Tibial nerve (tissue), 4 donors: ENCODE measurements around the gene IL1R2. TPM values are rescaled to one million over a fixed set of nuclear protein-coding genes. Genes with fewer than 3 reads are reported as not detected.

Experiments
- DNase-seq, 2 donors: peaks; one replicate each; pipeline ENCODE4 v3.0.0-alpha.2; 2019; ENCODE audit warnings: low spot score in 2 of 2
- H3K27ac ChIP-seq, 4 donors: fragments of 200-600 bp; sonication (generic) in 3 of 4; one replicate each; pipeline ENCODE4 v1.5.1; 2017 to 2019; ENCODE audit warnings: mild to moderate bottlenecking in 1 of 4
- H3K27me3 ChIP-seq, 2 donors: fragments of 200-600 bp; sonication (generic) in 1 of 2; one replicate each; pipeline versions ENCODE4 v1.5.1 to v1.6.0; 2017 to 2019
- H3K36me3 ChIP-seq, 3 donors: fragments of 200-600 bp; sonication (generic); one replicate each; pipeline ENCODE4 v1.5.1; 2018 to 2019
- H3K4me1 ChIP-seq, 4 donors: fragments of 200-600 bp; sonication (generic) in 3 of 4; one replicate each; pipeline ENCODE4 v1.5.1; 2017 to 2019
- H3K4me3 ChIP-seq, 4 donors: fragments of 200-600 bp; sonication (generic) in 3 of 4; one replicate each; pipeline ENCODE4 v1.5.1; 2017 to 2019; ENCODE audit warnings: mild to moderate bottlenecking in 1 of 4, moderate library complexity in 1 of 4
- H3K9me3 ChIP-seq, 4 donors: fragments of 200-600 bp; sonication (generic) in 3 of 4; one replicate each; pipeline ENCODE4 v1.5.1; 2017 to 2019
- CTCF ChIP-seq, 5 experiments: fragments of 200-600 bp in 3 of 5; fragments of 450-650 bp in 2 of 5; sonication (generic) in 3 of 5; IDR thresholded peaks; one replicate each; pipeline ENCODE4 v1.5.1; 2016 to 2019; ENCODE audit warnings: antibody characterized with exemption in 5 of 5, mild to moderate bottlenecking in 3 of 5, moderate library complexity in 2 of 5
- EP300 ChIP-seq, 2 donors: sonication (generic); formaldehyde crosslinking; IDR thresholded peaks; one replicate each; pipeline ENCODE4 v1.6.1; 2017; ENCODE audit warnings: antibody characterized with exemption in 2 of 2, mild to moderate bottlenecking in 1 of 2
- POLR2A ChIP-seq, 2 donors: fragments of 450-650 bp; IDR thresholded peaks; one replicate each; pipeline ENCODE4 v1.6.1; 2017; ENCODE audit warnings: antibody characterized with exemption in 2 of 2, mild to moderate bottlenecking in 2 of 2, moderate library complexity in 2 of 2
- WGBS, 2 donors: methylation state at CpG; one replicate each; pipeline ENCODE4 v1.1.5; 2018; 5-methylcytosine and 5-hydroxymethylcytosine counted together
- total RNA-seq, 4 donors: library from RNA; depleted of rRNA; stranded (reverse); fragments of >200 nt; gene quantifications; one replicate each; pipeline ENCODE4 v1.1.0, GENCODE V29; 2016

IL1R2 gene
- total RNA-seq, 4 donors from 2014 or later, result 3.6 to 17.7 (median 7.5) TPM

- H3K9me3 ChIP-seq, result no peaks in the 10 kb centered on the region
- H3K36me3 ChIP-seq, result no peaks in the 10 kb centered on the region
- WGBS, 2 donors, result 79 to 84% methylated on average over 7 of the region's 7 CpGs
- no peaks in the 10 kb centered on the region for H3K4me1 ChIP-seq
- no peak overlapping the region for H3K4me3 ChIP-seq
- no peak overlapping the region for H3K27ac ChIP-seq
- H3K27me3 ChIP-seq, result no peaks in the 10 kb centered on the region
- DNase-seq, result no peak
- TF ChIP-seq POLR2A (IDR thresholded peaks at IDR 0.05) (no peak), EP300 (IDR thresholded peaks at IDR 0.05) (no peak), CTCF (IDR thresholded peaks at IDR 0.05) (no peak)
These were observed 11.4 kb upstream of the IL1R2 start for GRCh38 chr2:101980368-101980767.

- Histone ChIP-seq H3K27me3 (no peaks in the 10 kb centered on the region), H3K4me1 (no peaks in the 10 kb centered on the region), H3K9me3 (no peaks in the 10 kb centered on the region), H3K4me3 (no peak overlapping the region), H3K27ac (no peak overlapping the region), H3K36me3 (no peaks in the 10 kb centered on the region)
- 78 to 82% methylated on average over 5 of the region's 5 CpGs for WGBS, 2 donors
- no peak for TF ChIP-seq POLR2A (IDR thresholded peaks at IDR 0.05)
- no peak for TF ChIP-seq CTCF (IDR thresholded peaks at IDR 0.05)
- TF ChIP-seq EP300 (IDR thresholded peaks at IDR 0.05), result no peak
- DNase-seq, result no peak
These were observed 10.7 kb upstream of the IL1R2 start for GRCh38 chr2:101981066-101981465.

GRCh38 chr2:101981504-101981903 lies 10.3 kb upstream of the IL1R2 start:
- WGBS, 2 donors, result 86 to 87% methylated on average over 4 of the region's 4 CpGs
- no peaks in the 10 kb centered on the region for H3K9me3 ChIP-seq
- no peak for TF ChIP-seq CTCF (IDR thresholded peaks at IDR 0.05)
- no peak for TF ChIP-seq POLR2A (IDR thresholded peaks at IDR 0.05)
- no peak for TF ChIP-seq EP300 (IDR thresholded peaks at IDR 0.05)
- no peaks in the 10 kb centered on the region for H3K27me3 ChIP-seq
- no peak for DNase-seq
- no peak overlapping the region for H3K27ac ChIP-seq
- no peak overlapping the region for H3K4me3 ChIP-seq
- H3K36me3 ChIP-seq, result no peaks in the 10 kb centered on the region
- no peaks in the 10 kb centered on the region for H3K4me1 ChIP-seq

GRCh38 chr2:101982495-101983029 lies 9.2 kb upstream of the IL1R2 start:
- no peaks in the 10 kb centered on the region for H3K9me3 ChIP-seq
- H3K4me3 ChIP-seq, result no peak overlapping the region
- H3K36me3 ChIP-seq, result no peaks in the 10 kb centered on the region
- TF ChIP-seq EP300 (IDR thresholded peaks at IDR 0.05), result no peak
- no peak for TF ChIP-seq POLR2A (IDR thresholded peaks at IDR 0.05)
- no peak for TF ChIP-seq CTCF (IDR thresholded peaks at IDR 0.05)
- no peak overlapping the region for H3K27ac ChIP-seq
- peaks cover 0 to 4% (median 0%) of the 10 kb centered on the region in 4 donors for H3K4me1 ChIP-seq
- WGBS, 2 donors, result 80 to 87% methylated on average over 8 of the region's 9 CpGs
- DNase-seq, result no peak
- H3K27me3 ChIP-seq, result no peaks in the 10 kb centered on the region

- TF ChIP-seq EP300 (IDR thresholded peaks at IDR 0.05) (no peak), POLR2A (IDR thresholded peaks at IDR 0.05) (no peak), CTCF (IDR thresholded peaks at IDR 0.05) (no peak)
- DNase-seq, result no peak
- H3K27ac ChIP-seq, result no peak overlapping the region
- WGBS, 2 donors, result 58 to 66% methylated on average over 8 of the region's 8 CpGs
- no peaks in the 10 kb centered on the region for H3K36me3 ChIP-seq
- H3K4me3 ChIP-seq, result no peak overlapping the region
- no peaks in the 10 kb centered on the region for H3K9me3 ChIP-seq
- peaks cover 0 to 4% (median 0%) of the 10 kb centered on the region in 4 donors for H3K4me1 ChIP-seq
- no peaks in the 10 kb centered on the region for H3K27me3 ChIP-seq
These were observed 8.3 kb upstream of the IL1R2 start for GRCh38 chr2:101983486-101983885.
